HepG2 (cell line): ENCODE results near the gene PDIK1L.

Experiments used
- ARHGAP35 ChIP-seq: sonication (generic); formaldehyde crosslinking; IDR thresholded peaks from 2 replicates; pipeline ENCODE4 v1.9.0; 2022; ENCODE audit warnings: mild to moderate bottlenecking, inconsistent platforms, moderate library complexity, missing genetic modification reagents, borderline replicate concordance
- CHD2 ChIP-seq: IDR thresholded peaks from 2 replicates; pipeline ENCODE4 v1.6.1; 2011; ENCODE audit warnings: low read depth, low read length, improper control_type of control experiment
- EZH2 ChIP-seq: conservative IDR thresholded peaks from 2 replicates; pipeline ENCODE4 v1.6.1; 2012; ENCODE audit warnings: mild to moderate bottlenecking, low read depth, low read length, moderate library complexity
- NR1H2 ChIP-seq: sonication (generic); formaldehyde crosslinking; IDR thresholded peaks from 2 replicates; pipeline ENCODE4 v1.8.1; 2022; ENCODE audit warnings: low read depth, missing genetic modification reagents, borderline replicate concordance
- SIN3A ChIP-seq: IDR thresholded peaks from 2 replicates; pipeline ENCODE4 v1.6.1; 2011; ENCODE audit warnings: low read depth, mild to moderate bottlenecking, control low read depth, low read length, borderline replicate concordance
- SMAD9 ChIP-seq: sonication (generic); formaldehyde crosslinking; IDR thresholded peaks from 2 replicates; pipeline ENCODE4 v1.5.1; 2020; ENCODE audit warnings: mild to moderate bottlenecking, missing genetic modification reagents
- ZKSCAN1 ChIP-seq: fragments of 150-350 bp; IDR thresholded peaks from 2 replicates; pipeline ENCODE4 v1.6.1; 2014; ENCODE audit warnings: low read length
- ZNF292 ChIP-seq: sonication (generic); formaldehyde crosslinking; IDR thresholded peaks from 2 replicates; pipeline ENCODE4 v1.8.1; 2022; ENCODE audit warnings: mild to moderate bottlenecking, low read depth, missing genetic modification reagents, borderline replicate concordance
- ZNF780A ChIP-seq: sonication (generic); formaldehyde crosslinking; IDR thresholded peaks from 2 replicates; pipeline ENCODE4 v1.8.0; 2022; ENCODE audit warnings: mild to moderate bottlenecking, missing genetic modification reagents, moderate library complexity
- TF ChIP-seq, protein P1 (sequence below), 2 experiments: IDR thresholded peaks; 2 replicates each; pipeline ENCODE4 v1.6.1; 2011 to 2012; ENCODE audit warnings: low read length in 2 of 2, borderline replicate concordance in 1 of 2, low read depth in 1 of 2, mild to moderate bottlenecking in 1 of 2, moderate library complexity in 1 of 2
- TF ChIP-seq, protein P2 (sequence below): IDR thresholded peaks from 2 replicates; pipeline ENCODE4 v1.6.1; 2012; ENCODE audit warnings: inconsistent platforms
- TF ChIP-seq, protein P3 (sequence below): fragments of 450-650 bp; IDR thresholded peaks from 2 replicates; pipeline ENCODE4 v1.6.1; 2017
- TF ChIP-seq, protein P4 (sequence below): sonication (generic); formaldehyde crosslinking; IDR thresholded peaks from 2 replicates; pipeline ENCODE4 v1.4.0; 2020; ENCODE audit warnings: missing genetic modification reagents

DNA sequence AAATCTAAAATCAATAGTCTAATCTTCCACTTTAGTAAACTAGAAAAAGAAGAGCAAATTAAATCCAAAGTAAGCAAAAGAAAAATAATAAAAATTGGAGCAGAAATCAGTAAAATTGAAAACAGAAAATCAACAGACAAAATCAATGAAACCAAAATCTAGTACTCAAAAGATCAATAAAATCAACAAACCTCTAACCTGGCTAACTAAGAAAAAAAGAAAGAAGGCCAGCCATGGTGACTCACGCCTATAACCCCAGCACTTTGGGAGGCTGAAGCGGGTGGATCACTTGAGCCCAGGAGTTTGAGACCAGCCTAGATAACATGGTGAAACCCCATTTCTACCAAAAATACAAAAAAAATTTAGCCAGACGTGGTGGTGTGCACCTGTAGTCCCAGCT lies 22.8 kb downstream of the PDIK1L start:
- TF ChIP-seq, protein P1, sequence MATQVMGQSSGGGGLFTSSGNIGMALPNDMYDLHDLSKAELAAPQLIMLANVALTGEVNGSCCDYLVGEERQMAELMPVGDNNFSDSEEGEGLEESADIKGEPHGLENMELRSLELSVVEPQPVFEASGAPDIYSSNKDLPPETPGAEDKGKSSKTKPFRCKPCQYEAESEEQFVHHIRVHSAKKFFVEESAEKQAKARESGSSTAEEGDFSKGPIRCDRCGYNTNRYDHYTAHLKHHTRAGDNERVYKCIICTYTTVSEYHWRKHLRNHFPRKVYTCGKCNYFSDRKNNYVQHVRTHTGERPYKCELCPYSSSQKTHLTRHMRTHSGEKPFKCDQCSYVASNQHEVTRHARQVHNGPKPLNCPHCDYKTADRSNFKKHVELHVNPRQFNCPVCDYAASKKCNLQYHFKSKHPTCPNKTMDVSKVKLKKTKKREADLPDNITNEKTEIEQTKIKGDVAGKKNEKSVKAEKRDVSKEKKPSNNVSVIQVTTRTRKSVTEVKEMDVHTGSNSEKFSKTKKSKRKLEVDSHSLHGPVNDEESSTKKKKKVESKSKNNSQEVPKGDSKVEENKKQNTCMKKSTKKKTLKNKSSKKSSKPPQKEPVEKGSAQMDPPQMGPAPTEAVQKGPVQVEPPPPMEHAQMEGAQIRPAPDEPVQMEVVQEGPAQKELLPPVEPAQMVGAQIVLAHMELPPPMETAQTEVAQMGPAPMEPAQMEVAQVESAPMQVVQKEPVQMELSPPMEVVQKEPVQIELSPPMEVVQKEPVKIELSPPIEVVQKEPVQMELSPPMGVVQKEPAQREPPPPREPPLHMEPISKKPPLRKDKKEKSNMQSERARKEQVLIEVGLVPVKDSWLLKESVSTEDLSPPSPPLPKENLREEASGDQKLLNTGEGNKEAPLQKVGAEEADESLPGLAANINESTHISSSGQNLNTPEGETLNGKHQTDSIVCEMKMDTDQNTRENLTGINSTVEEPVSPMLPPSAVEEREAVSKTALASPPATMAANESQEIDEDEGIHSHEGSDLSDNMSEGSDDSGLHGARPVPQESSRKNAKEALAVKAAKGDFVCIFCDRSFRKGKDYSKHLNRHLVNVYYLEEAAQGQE (IDR thresholded peaks at IDR 0.05; ENCODE audit: borderline replicate concordance in 1 of 2, low read depth in 1 of 2, low read length in 2 of 2) = no peak
- TF ChIP-seq NR1H2 (CRISPR knock-in tag) (no peak), CHD2 (no peak), SMAD9 (no peak), ARHGAP35 (CRISPR knock-in tag) (no peak), SIN3A (no peak), EZH2 (no peak), ZNF292 (CRISPR knock-in tag) (no peak), ZKSCAN1 (no peak), ZNF780A (CRISPR knock-in tag) (no peak)
- TF ChIP-seq, protein P2, sequence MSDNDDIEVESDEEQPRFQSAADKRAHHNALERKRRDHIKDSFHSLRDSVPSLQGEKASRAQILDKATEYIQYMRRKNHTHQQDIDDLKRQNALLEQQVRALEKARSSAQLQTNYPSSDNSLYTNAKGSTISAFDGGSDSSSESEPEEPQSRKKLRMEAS = no peak
- TF ChIP-seq, protein P3, sequence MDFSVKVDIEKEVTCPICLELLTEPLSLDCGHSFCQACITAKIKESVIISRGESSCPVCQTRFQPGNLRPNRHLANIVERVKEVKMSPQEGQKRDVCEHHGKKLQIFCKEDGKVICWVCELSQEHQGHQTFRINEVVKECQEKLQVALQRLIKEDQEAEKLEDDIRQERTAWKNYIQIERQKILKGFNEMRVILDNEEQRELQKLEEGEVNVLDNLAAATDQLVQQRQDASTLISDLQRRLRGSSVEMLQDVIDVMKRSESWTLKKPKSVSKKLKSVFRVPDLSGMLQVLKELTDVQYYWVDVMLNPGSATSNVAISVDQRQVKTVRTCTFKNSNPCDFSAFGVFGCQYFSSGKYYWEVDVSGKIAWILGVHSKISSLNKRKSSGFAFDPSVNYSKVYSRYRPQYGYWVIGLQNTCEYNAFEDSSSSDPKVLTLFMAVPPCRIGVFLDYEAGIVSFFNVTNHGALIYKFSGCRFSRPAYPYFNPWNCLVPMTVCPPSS = no peak
- TF ChIP-seq, protein P4, sequence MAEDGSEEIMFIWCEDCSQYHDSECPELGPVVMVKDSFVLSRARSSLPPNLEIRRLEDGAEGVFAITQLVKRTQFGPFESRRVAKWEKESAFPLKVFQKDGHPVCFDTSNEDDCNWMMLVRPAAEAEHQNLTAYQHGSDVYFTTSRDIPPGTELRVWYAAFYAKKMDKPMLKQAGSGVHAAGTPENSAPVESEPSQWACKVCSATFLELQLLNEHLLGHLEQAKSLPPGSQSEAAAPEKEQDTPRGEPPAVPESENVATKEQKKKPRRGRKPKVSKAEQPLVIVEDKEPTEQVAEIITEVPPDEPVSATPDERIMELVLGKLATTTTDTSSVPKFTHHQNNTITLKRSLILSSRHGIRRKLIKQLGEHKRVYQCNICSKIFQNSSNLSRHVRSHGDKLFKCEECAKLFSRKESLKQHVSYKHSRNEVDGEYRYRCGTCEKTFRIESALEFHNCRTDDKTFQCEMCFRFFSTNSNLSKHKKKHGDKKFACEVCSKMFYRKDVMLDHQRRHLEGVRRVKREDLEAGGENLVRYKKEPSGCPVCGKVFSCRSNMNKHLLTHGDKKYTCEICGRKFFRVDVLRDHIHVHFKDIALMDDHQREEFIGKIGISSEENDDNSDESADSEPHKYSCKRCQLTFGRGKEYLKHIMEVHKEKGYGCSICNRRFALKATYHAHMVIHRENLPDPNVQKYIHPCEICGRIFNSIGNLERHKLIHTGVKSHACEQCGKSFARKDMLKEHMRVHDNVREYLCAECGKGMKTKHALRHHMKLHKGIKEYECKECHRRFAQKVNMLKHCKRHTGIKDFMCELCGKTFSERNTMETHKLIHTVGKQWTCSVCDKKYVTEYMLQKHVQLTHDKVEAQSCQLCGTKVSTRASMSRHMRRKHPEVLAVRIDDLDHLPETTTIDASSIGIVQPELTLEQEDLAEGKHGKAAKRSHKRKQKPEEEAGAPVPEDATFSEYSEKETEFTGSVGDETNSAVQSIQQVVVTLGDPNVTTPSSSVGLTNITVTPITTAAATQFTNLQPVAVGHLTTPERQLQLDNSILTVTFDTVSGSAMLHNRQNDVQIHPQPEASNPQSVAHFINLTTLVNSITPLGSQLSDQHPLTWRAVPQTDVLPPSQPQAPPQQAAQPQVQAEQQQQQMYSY = no peak
